NCI-H2227 (cell line): ENCODE results near the gene DTL.

ENCODE experiments used
- DNase-seq: peaks from one replicate; lab custom pipeline; 2025; ENCODE audit not compliant: unreplicated experiment; lab: John Stamatoyannopoulos, UW

Gene DTL

GRCh38 chr1:212124690-212125582 lies 89.4 kb downstream of the DTL start:
- DNase-seq = no peak

DNA sequence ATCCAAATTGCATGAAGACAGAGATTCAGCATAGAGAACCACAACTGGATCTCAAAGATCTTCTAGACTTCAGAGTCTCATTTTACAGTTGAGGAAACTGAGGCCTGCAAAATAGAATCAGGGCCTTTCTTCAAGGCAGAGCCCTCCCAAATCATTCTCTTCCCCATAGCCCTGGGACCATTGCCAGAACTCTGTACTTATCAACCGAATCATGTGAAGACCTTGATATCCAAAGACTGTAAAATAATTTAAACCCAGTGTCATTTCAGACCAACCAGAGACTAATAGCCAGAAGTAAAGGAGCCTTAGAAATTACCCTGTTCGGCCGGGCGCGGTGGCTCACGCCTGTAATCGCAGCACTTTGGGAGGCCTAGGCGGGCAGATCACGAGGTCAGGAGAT lies 90.1 kb downstream of the DTL start:
- no peak for DNase-seq

DNA sequence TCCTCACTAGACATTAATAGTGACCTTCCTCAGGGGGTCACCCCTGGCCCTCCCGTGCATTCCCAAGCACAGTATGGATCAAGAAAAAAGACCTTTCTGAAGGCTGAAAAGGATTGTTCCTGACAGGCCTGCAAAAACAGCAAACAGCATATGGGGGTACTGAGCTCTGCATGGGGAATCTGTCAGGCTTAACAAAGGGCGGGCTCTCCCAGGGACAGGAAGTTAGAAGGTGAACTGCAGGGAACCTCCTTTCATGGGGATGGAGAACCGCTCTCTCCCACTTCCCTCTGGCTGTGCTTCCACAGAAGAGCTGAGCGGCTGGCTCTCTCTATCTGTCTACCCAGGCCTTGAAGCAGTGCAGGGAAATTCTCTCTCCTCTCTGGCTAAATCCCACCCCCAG lies 91.7 kb downstream of the DTL start:
- no peak for DNase-seq

DNA sequence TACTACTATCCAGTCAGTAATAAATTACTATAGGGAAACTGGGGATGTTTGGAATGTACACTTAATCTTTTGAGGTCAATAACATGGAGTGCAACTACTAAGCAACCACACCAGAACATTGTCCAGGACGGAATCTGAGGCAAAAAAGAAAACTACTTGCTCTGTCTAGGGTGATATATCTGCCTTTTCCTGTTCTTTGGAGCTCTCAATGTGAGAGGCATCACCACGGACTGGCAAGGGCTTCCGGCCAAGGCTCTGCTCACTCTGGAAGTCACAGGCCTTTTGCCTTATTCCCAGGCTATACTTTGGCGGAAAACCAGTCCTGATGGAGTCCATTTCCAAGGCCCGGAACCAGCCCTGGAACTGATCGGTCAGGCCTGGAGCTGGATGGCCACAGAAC lies 94.2 kb downstream of the DTL start:
- no peak for DNase-seq

- DNase-seq = no peak
Observed at GRCh38 chr1:212132025-212132424, 96.5 kb downstream of the DTL start.

- no peak for DNase-seq
Observed at GRCh38 chr1:212133319-212133718, 97.8 kb downstream of the DTL start.

DNA sequence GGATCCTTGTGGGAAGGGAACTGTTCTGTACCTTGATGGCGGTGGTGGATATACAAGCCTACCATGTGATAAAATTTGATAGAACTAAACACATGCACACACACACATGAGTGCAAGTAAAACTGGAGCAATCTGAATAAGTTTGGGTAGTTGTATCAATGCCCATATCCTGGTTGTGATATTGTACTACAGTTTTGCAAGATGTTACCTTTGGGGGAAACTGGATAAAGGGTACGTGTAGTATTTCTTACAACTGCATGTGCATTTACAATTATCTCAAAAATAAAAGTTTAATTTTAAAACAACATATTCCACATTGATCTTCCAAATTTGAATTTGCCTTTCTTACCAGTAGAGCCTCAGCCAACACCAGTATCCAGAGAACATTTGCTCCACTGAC lies 99.6 kb downstream of the DTL start:
- DNase-seq = no peak

- DNase-seq = no peak
Observed at GRCh38 chr1:212137854-212138253, 102.3 kb downstream of the DTL start.

DNA sequence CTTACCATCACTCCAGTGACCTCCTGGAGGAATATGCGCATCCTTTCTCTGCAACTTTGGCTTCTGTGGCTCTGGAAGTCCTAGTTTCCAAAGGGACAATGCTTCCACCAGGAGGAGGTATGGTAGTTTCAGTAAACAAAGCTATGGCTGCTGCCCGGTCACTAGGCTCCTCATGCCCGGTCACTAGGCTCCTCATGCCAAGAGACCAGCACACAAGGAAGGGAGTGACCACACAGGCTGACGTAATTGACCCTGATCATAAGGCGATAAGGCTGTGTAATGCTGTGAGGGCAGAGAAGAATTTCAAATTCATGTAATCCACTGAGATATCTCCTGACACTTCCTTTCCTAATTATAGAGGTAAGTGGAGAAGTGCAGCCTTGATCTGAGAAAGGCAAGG lies 102.9 kb downstream of the DTL start:
- DNase-seq = no peak

GRCh38 chr1:212139526-212140135 lies 104.1 kb downstream of the DTL start:
- DNase-seq = no peak

DNA sequence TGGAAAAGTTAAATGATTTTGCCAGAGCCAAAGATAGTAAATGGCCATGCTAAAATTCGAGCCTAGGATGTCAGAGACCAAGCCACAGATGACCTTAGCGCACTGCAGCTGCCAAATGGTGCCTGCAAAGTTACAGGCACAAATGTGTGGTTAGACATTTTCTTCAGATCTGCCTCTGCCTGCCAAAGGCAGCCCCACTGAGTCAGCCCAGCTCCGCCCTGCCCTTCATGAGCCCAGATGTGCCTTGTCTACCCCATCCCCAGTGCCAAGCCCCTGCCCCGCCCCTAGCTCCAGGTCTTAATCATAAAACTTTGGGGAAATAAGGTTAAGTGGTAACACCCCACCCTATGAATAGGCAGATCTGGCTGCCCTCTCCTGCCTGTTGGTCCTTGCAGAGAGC lies 105.9 kb downstream of the DTL start:
- DNase-seq = no peak

GRCh38 chr1:212142883-212143530 lies 107.5 kb downstream of the DTL start:
- no peak for DNase-seq

- no peak for DNase-seq
Observed at GRCh38 chr1:212147581-212148033, 112.1 kb downstream of the DTL start.

DNA sequence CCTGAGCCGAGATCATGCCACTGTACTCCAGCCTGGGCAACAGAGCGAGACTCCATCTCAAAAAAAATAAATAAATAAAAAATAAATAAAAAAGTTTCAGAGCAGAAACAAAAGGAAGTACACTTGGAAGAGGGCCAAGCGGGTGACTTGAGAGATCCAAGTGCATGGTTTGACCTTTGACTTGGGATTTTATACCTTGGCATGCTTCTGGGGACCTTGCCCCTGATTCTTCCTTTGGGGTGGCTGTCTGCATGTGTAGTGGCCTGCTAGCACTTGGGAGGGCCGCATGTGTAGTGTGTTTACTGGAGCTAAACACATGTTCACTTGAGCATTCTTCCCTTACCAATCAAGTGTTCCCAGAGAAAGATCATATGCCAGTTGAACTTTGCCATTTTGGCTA lies 114.0 kb downstream of the DTL start:
- no peak for DNase-seq

- DNase-seq = no peak
Observed at GRCh38 chr1:212152308-212152693, 116.8 kb downstream of the DTL start.

GRCh38 chr1:212152869-212153268 lies 117.3 kb downstream of the DTL start:
- no peak for DNase-seq

DNA sequence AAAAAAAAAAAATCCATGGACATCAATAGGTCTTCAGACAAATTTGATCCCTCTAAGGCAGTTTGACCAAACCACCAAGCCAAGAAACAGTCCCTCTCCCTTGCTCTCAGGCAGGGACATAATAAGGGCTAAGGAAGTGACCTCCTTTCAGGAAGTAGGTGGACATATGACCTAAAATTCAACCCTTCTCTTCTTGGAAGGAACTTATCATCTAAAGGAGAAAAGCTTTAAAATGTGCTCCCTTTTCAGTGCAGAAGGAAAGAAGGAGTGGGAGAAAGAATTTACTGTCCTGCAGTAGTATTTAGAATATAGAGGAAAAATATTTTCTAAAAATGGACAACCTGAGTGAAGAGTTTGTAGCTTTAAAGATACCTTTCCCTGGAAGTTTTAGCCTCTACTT lies 118.1 kb downstream of the DTL start:
- DNase-seq = no peak
